Adrenal gland (tissue), 5 donors: ENCODE data around the gene CLASP1.

ENCODE experiments used
- POLR2A ChIP-seq, 2 donors: fragments of 450-650 bp; IDR thresholded peaks; one replicate each; pipeline ENCODE4 v1.6.1; 2017; ENCODE audit warnings: antibody characterized with exemption in 2 of 2, mild to moderate bottlenecking in 2 of 2, moderate library complexity in 1 of 2
- TF ChIP-seq, protein P1 (sequence below), 6 experiments: fragments of 450-650 bp in 4 of 6; fragments of 200-600 bp in 2 of 6; sonication (generic) in 1 of 6; IDR thresholded peaks; 1 replicate in 5 of 6; 2 replicates in 1 of 6; pipeline versions ENCODE4 v1.5.1 to v1.8.0; 2016 to 2021; ENCODE audit warnings: antibody characterized with exemption in 6 of 6, mild to moderate bottlenecking in 2 of 6, moderate library complexity in 1 of 6
- donor health status: DM: no; HTN: no; CAD: no.

DNA sequence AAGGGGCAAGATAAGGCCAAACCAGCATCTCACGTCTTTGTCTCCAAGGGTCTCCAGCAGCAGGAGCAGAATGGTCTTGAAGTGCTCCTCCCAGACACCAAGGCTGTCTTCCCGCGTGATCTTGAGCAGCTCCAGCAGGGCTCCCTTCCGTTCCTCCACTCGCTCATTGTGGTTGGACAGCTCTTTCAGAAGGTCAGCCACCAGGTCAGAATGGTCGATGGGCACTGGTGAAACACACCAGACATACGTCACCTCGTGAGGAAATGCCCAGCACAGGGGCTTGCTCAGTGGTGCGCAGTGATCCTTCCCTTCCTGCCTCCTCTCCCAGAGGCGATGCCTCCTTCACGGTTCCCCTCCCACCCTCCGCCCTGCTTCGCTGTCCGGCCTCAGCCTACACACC, 284.2 kb downstream of the CLASP1 start:
- TF ChIP-seq POLR2A (IDR thresholded peaks at IDR 0.05): no peak
- TF ChIP-seq, protein P1, sequence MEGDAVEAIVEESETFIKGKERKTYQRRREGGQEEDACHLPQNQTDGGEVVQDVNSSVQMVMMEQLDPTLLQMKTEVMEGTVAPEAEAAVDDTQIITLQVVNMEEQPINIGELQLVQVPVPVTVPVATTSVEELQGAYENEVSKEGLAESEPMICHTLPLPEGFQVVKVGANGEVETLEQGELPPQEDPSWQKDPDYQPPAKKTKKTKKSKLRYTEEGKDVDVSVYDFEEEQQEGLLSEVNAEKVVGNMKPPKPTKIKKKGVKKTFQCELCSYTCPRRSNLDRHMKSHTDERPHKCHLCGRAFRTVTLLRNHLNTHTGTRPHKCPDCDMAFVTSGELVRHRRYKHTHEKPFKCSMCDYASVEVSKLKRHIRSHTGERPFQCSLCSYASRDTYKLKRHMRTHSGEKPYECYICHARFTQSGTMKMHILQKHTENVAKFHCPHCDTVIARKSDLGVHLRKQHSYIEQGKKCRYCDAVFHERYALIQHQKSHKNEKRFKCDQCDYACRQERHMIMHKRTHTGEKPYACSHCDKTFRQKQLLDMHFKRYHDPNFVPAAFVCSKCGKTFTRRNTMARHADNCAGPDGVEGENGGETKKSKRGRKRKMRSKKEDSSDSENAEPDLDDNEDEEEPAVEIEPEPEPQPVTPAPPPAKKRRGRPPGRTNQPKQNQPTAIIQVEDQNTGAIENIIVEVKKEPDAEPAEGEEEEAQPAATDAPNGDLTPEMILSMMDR (IDR thresholded peaks at IDR 0.05): no peak
